Stimulated activated naive B cell treated with anti-CD40 and anti-IgM and Interleukin-4, amounts not matched to agents 10 μg/mL and 1 μg/mL and 100 μg/mL, for 72 hours (primary cell): Measurements from ENCODE around the gene MME.

Source experiments
- ATAC-seq, 2 donors: fragments of 150-1000 bp; cut with Tn5 transposase; replicated peaks; 2 replicates each; pipeline ENCODE4 v1.10.0; 2021; ENCODE audit warnings: moderate library complexity in 1 of 2
- DNase-seq: peaks from one replicate; pipeline ENCODE4 v3.0.0; 2021
- H3K27ac Mint-ChIP-seq: one replicate; pipeline ENCODE4 v1.8.0; 2022; ENCODE audit warnings: mild to moderate bottlenecking, mixed read lengths
- H3K27me3 Mint-ChIP-seq, 2 donors: one replicate each; pipeline ENCODE4 v1.8.0; 2022; ENCODE audit warnings: mixed read lengths in 2 of 2
- H3K36me3 Mint-ChIP-seq, 2 donors: one replicate each; pipeline ENCODE4 v1.8.0; 2022; ENCODE audit warnings: mixed read lengths in 2 of 2, mild to moderate bottlenecking in 1 of 2
- H3K4me1 Mint-ChIP-seq, 2 donors: one replicate each; pipeline ENCODE4 v1.8.0; 2022; ENCODE audit warnings: mixed read lengths in 2 of 2, mild to moderate bottlenecking in 1 of 2
- H3K4me3 Mint-ChIP-seq, 2 donors: one replicate each; pipeline ENCODE4 v1.8.0; 2022; ENCODE audit warnings: mild to moderate bottlenecking in 2 of 2, mixed read lengths in 2 of 2, moderate library complexity in 1 of 2
- H3K9me3 Mint-ChIP-seq, 2 donors: one replicate each; pipeline ENCODE4 v1.8.0; 2022; ENCODE audit warnings: mixed read lengths in 2 of 2, mild to moderate bottlenecking in 1 of 2

Gene MME

GRCh38 chr3:155179437-155179827 is 99.3 kb downstream of the MME start:
- no peaks in the 10 kb centered on the region for H3K27me3 Mint-ChIP-seq
- peak in 1 of 2 donors; percentile 3 for ATAC-seq
- H3K36me3 Mint-ChIP-seq, result peaks cover 0 to 4% of the 10 kb centered on the region in 2 donors
- peaks cover 0 to 5% of the 10 kb centered on the region in 2 donors for H3K9me3 Mint-ChIP-seq
- H3K4me3 Mint-ChIP-seq, result no peak overlapping the region
- no peak overlapping the region for H3K27ac Mint-ChIP-seq
- H3K4me1 Mint-ChIP-seq, result peaks cover 15 to 20% of the 10 kb centered on the region in 2 donors
- no peak for DNase-seq

- ATAC-seq, result no peak
- H3K36me3 Mint-ChIP-seq, result peaks cover 0 to 4% of the 10 kb centered on the region in 2 donors
- DNase-seq, result no peak
- no peak overlapping the region for H3K4me3 Mint-ChIP-seq
- H3K4me1 Mint-ChIP-seq, result peaks cover 17 to 25% of the 10 kb centered on the region in 2 donors
- no peak overlapping the region for H3K27ac Mint-ChIP-seq
- H3K27me3 Mint-ChIP-seq, result no peaks in the 10 kb centered on the region
- peaks cover 0 to 5% of the 10 kb centered on the region in 2 donors for H3K9me3 Mint-ChIP-seq
Measured at GRCh38 chr3:155179966-155180757, 100.0 kb downstream of the MME start.

- Mint-ChIP-seq H3K4me1 (peaks cover 17 to 34% of the 10 kb centered on the region in 2 donors), H3K27ac (no peak overlapping the region), H3K36me3 (peaks cover 0 to 4% of the 10 kb centered on the region in 2 donors), H3K27me3 (no peaks in the 10 kb centered on the region), H3K4me3 (no peak overlapping the region), H3K9me3 (peaks cover 0 to 5% of the 10 kb centered on the region in 2 donors)
- DNase-seq (no peak), ATAC-seq (no peak)
Measured at GRCh38 chr3:155182467-155182866, 102.3 kb downstream of the MME start.

GRCh38 chr3:155184011-155184410 is 103.9 kb downstream of the MME start:
- H3K27ac Mint-ChIP-seq, result no peak overlapping the region
- H3K4me1 Mint-ChIP-seq, result peaks cover 11 to 29% of the 10 kb centered on the region in 2 donors
- peak in 1 of 2 donors; percentile 46 for ATAC-seq
- no peak for DNase-seq
- H3K9me3 Mint-ChIP-seq, result peaks cover 0 to under 1% of the 10 kb centered on the region in 2 donors
- H3K36me3 Mint-ChIP-seq, result peaks cover 0 to under 1% of the 10 kb centered on the region in 2 donors
- H3K4me3 Mint-ChIP-seq, result peak overlapping the region; percentile 3 to 17
- no peaks in the 10 kb centered on the region for H3K27me3 Mint-ChIP-seq

GRCh38 chr3:155185631-155186071 is 105.5 kb downstream of the MME start:
- H3K27ac Mint-ChIP-seq, result no peak overlapping the region
- no peak overlapping the region for H3K4me3 Mint-ChIP-seq
- no peaks in the 10 kb centered on the region for H3K27me3 Mint-ChIP-seq
- ATAC-seq (no peak), DNase-seq (no peak)
- H3K9me3 Mint-ChIP-seq, result no peaks in the 10 kb centered on the region
- peaks cover 6 to 24% of the 10 kb centered on the region in 2 donors for H3K4me1 Mint-ChIP-seq
- no peaks in the 10 kb centered on the region for H3K36me3 Mint-ChIP-seq

- DNase-seq (no peak), ATAC-seq (no peak)
- no peaks in the 10 kb centered on the region for H3K27me3 Mint-ChIP-seq
- H3K4me3 Mint-ChIP-seq, result no peak overlapping the region
- H3K9me3 Mint-ChIP-seq, result no peaks in the 10 kb centered on the region
- peaks cover 6 to 24% of the 10 kb centered on the region in 2 donors for H3K4me1 Mint-ChIP-seq
- no peak overlapping the region for H3K27ac Mint-ChIP-seq
- no peaks in the 10 kb centered on the region for H3K36me3 Mint-ChIP-seq
Measured at GRCh38 chr3:155188031-155188430, 107.9 kb downstream of the MME start.

GRCh38 chr3:155189478-155189877 is 109.4 kb downstream of the MME start:
- H3K4me1 Mint-ChIP-seq, result peaks cover under 1 to 14% of the 10 kb centered on the region in 2 donors

GRCh38 chr3:155190691-155191090 is 110.6 kb downstream of the MME start:
- ATAC-seq (peak in 1 of 2 donors; percentile 27), DNase-seq (no peak)
- Mint-ChIP-seq H3K9me3 (no peaks in the 10 kb centered on the region), H3K36me3 (no peaks in the 10 kb centered on the region), H3K4me1 (peaks cover 0 to 4% of the 10 kb centered on the region in 2 donors), H3K4me3 (no peak overlapping the region), H3K27ac (no peak overlapping the region), H3K27me3 (no peaks in the 10 kb centered on the region)

More at GRCh38 chr3:155189478-155189877, 109.4 kb downstream of the MME start:
- Mint-ChIP-seq H3K4me3 (no peak overlapping the region), H3K27ac (no peak overlapping the region), H3K9me3 (no peaks in the 10 kb centered on the region), H3K27me3 (no peaks in the 10 kb centered on the region), H3K36me3 (no peaks in the 10 kb centered on the region)
- ATAC-seq (no peak), DNase-seq (no peak)

- H3K4me1 Mint-ChIP-seq, result no peaks in the 10 kb centered on the region
Measured at GRCh38 chr3:155192957-155193746, 113.0 kb downstream of the MME start.

GRCh38 chr3:155193868-155194267 is 113.7 kb downstream of the MME start:
- no peaks in the 10 kb centered on the region for H3K36me3 Mint-ChIP-seq
- no peak for DNase-seq
- ATAC-seq, result no peak

More at GRCh38 chr3:155192957-155193746, 113.0 kb downstream of the MME start:
- Mint-ChIP-seq H3K9me3 (no peaks in the 10 kb centered on the region), H3K27me3 (no peaks in the 10 kb centered on the region), H3K27ac (no peak overlapping the region), H3K36me3 (no peaks in the 10 kb centered on the region), H3K4me3 (no peak overlapping the region)
- DNase-seq, result no peak
- no peak for ATAC-seq

GRCh38 chr3:155194973-155195957 is 115.1 kb downstream of the MME start:
- Mint-ChIP-seq H3K36me3 (no peaks in the 10 kb centered on the region), H3K27ac (no peak overlapping the region), H3K4me1 (no peaks in the 10 kb centered on the region), H3K9me3 (no peaks in the 10 kb centered on the region), H3K4me3 (no peak overlapping the region), H3K27me3 (no peaks in the 10 kb centered on the region)
- no peak for DNase-seq
- ATAC-seq, result no peak

More at GRCh38 chr3:155193868-155194267, 113.7 kb downstream of the MME start:
- H3K4me3 Mint-ChIP-seq, result no peak overlapping the region
- no peaks in the 10 kb centered on the region for H3K4me1 Mint-ChIP-seq
- H3K27me3 Mint-ChIP-seq, result no peaks in the 10 kb centered on the region
- H3K27ac Mint-ChIP-seq, result no peak overlapping the region
- no peaks in the 10 kb centered on the region for H3K9me3 Mint-ChIP-seq

GRCh38 chr3:155196131-155197021 is 116.3 kb downstream of the MME start:
- Mint-ChIP-seq H3K27ac (no peak overlapping the region), H3K4me3 (no peak overlapping the region), H3K4me1 (no peaks in the 10 kb centered on the region), H3K36me3 (no peaks in the 10 kb centered on the region), H3K27me3 (no peaks in the 10 kb centered on the region), H3K9me3 (no peaks in the 10 kb centered on the region)
- no peak for DNase-seq
- no peak for ATAC-seq

- Mint-ChIP-seq H3K4me1 (peaks cover 0 to 2% of the 10 kb centered on the region in 2 donors), H3K4me3 (no peak overlapping the region), H3K27ac (no peak overlapping the region), H3K36me3 (no peaks in the 10 kb centered on the region), H3K27me3 (no peaks in the 10 kb centered on the region), H3K9me3 (no peaks in the 10 kb centered on the region)
- DNase-seq (no peak), ATAC-seq (no peak)
Measured at GRCh38 chr3:155197786-155198185, 117.7 kb downstream of the MME start.
